Muscle of leg (tissue), 11 donors: ENCODE results near the gene UBR3. TPM values are rescaled to one million over a fixed set of nuclear protein-coding genes. Genes with fewer than 3 reads are reported as not detected.

Source experiments
- DNase-seq: peaks from one replicate; pipeline ENCODE4 v3.0.0; 2013
- H3K27ac ChIP-seq: one replicate; pipeline ENCODE4 v1.5.1; 2013; ENCODE audit warnings: mild to moderate bottlenecking, low read length, control low read depth
- H3K27me3 ChIP-seq: one replicate; pipeline ENCODE4 v1.6.1; 2013; ENCODE audit warnings: low read length; ENCODE audit not compliant: control insufficient read depth, insufficient read depth
- H3K36me3 ChIP-seq: one replicate; pipeline ENCODE4 v1.6.1; 2013; ENCODE audit warnings: low read length; ENCODE audit not compliant: control insufficient read depth, insufficient read depth
- H3K4me1 ChIP-seq: one replicate; pipeline ENCODE4 v1.6.1; 2013; ENCODE audit warnings: low read length; ENCODE audit not compliant: control insufficient read depth, insufficient read depth
- H3K4me3 ChIP-seq: one replicate; pipeline ENCODE4 v1.5.1; 2013; ENCODE audit warnings: low read length, control low read depth
- H3K9me3 ChIP-seq: replicated peaks from 2 replicates; pipeline ENCODE4 v1.6.1; 2013; ENCODE audit warnings: low read depth, low read length; ENCODE audit not compliant: control insufficient read depth
- WGBS: methylation state at CpG from one replicate; pipeline ENCODE4 v1.1.5; 2013; ENCODE audit warnings: missing lambda C conversion rate; ENCODE audit not compliant: insufficient coverage; 5-methylcytosine and 5-hydroxymethylcytosine counted together
- polyA plus RNA-seq, 8 donors: library from polyadenylated mRNA; unstranded; fragments of 120-200 nt; gene quantifications; one replicate each; pipeline versions ENCODE4 v1.2.1 to v1.2.3, GENCODE V29; 2013; ENCODE audit warnings: inconsistent platforms in 1 of 8, low replicate concordance in 1 of 8; ENCODE audit not compliant: insufficient read length in 8 of 8, insufficient read depth in 1 of 8
- total RNA-seq: library from RNA; stranded (reverse); fragments of 120-200 nt; gene quantifications from one replicate; pipeline ENCODE4 v1.2.4, GENCODE V29; 2013

UBR3 gene
- total and polyA plus RNA-seq, 9 donors: 30.3 to 52.8 (median 39.7) TPM

DNA sequence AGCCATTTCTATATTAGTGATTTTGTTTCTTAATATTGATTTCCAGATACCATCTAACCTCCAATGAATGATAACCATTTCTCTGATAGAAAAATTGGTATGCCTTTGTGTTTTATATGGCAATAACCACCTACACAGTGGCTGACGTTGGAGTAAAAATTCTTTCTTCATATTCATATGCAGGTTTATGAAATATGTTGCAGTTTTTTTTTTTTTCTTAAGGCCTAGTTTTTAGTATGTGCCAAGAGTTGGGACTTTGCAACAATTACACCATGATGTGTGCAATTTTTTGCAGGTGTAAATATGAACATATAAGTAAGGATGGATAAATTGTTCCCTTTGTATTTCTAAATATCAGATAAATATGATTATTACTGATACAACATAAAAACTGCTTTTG lies 187.5 kb downstream of the UBR3 start:
- Histone ChIP-seq H3K36me3 (peaks cover 4% of the 10 kb centered on the region), H3K9me3 (no peaks in the 10 kb centered on the region), H3K27me3 (no peaks in the 10 kb centered on the region), H3K4me1 (peaks cover 2% of the 10 kb centered on the region), H3K27ac (no peak overlapping the region), H3K4me3 (no peak overlapping the region)
- DNase-seq: no peak
- WGBS: no CpG with 5 or more reads among the region's 1 CpG

- H3K27ac ChIP-seq: no peak overlapping the region
- DNase-seq: peak; percentile 87
- no peak overlapping the region for H3K4me3 ChIP-seq
- H3K9me3 ChIP-seq: no peaks in the 10 kb centered on the region
- H3K4me1 ChIP-seq: peaks cover 2% of the 10 kb centered on the region
- peaks cover 2% of the 10 kb centered on the region for H3K36me3 ChIP-seq
- 70% methylated on average over 2 of the region's 4 CpGs for WGBS
- H3K27me3 ChIP-seq: no peaks in the 10 kb centered on the region
These were observed 190.7 kb downstream of the UBR3 start for GRCh38 chr2:170017860-170018532.

DNA sequence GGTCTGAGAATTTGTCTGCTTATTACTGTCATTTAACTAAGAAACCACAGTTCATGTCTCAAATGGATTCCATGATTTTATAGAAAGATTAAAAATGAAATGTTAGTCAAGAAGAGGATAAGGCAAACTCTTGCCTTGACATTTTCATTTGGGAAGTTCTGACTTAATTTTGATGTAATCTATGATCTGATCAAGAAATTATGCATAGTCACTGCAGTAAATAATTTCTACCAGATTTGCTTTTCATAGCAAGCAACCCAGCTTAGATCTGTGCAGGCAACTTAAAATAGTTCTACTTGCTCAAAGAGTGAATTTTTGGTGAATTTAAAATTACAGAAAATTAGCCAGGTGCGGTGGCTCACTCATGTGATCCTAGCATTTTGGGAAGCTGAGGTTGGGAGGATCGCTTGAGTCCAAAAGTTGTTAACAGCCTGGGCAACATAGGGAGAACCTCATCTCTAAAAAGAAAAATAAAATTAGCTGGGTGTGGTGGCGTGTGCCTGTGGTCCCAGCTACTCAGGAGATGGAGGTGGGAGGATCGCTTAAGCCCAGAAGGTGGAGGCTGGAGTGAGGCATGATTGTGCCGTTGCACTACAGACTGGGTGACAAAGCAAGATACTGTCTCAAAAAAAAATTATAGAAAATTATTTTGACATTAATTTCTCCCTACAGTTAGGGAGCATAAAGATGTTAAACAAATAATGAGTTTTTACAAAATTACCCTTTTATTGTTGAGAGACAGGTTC lies 192.0 kb downstream of the UBR3 start:
- 100% methylated on average over 3 of the region's 5 CpGs for WGBS
- Histone ChIP-seq H3K36me3 (no peaks in the 10 kb centered on the region), H3K27ac (no peak overlapping the region), H3K4me1 (peaks cover 2% of the 10 kb centered on the region), H3K4me3 (no peak overlapping the region), H3K27me3 (no peaks in the 10 kb centered on the region), H3K9me3 (no peaks in the 10 kb centered on the region)
- DNase-seq: no peak

GRCh38 chr2:170020777-170021176 lies 193.5 kb downstream of the UBR3 start:
- no peaks in the 10 kb centered on the region for H3K27me3 ChIP-seq
- WGBS: no CpG with 5 or more reads among the region's 1 CpG
- no peak overlapping the region for H3K4me3 ChIP-seq
- no peak overlapping the region for H3K27ac ChIP-seq
- H3K36me3 ChIP-seq: no peaks in the 10 kb centered on the region
- no peak for DNase-seq
- no peaks in the 10 kb centered on the region for H3K9me3 ChIP-seq
- H3K4me1 ChIP-seq: peaks cover 2% of the 10 kb centered on the region

- H3K9me3 ChIP-seq: no peaks in the 10 kb centered on the region
- no peak overlapping the region for H3K4me3 ChIP-seq
- no peaks in the 10 kb centered on the region for H3K27me3 ChIP-seq
- peak; percentile 67 for DNase-seq
- no peaks in the 10 kb centered on the region for H3K36me3 ChIP-seq
- no peak overlapping the region for H3K27ac ChIP-seq
- H3K4me1 ChIP-seq: peaks cover 2% of the 10 kb centered on the region
These were observed 195.4 kb downstream of the UBR3 start for GRCh38 chr2:170022692-170023091.

- Histone ChIP-seq H3K27me3 (no peaks in the 10 kb centered on the region), H3K9me3 (no peaks in the 10 kb centered on the region), H3K4me1 (no peaks in the 10 kb centered on the region), H3K36me3 (no peaks in the 10 kb centered on the region), H3K4me3 (no peak overlapping the region), H3K27ac (no peak overlapping the region)
- no peak for DNase-seq
- 86% methylated on average over 1 of the region's 1 CpG for WGBS
These were observed 197.5 kb downstream of the UBR3 start for GRCh38 chr2:170024721-170025120.

DNA sequence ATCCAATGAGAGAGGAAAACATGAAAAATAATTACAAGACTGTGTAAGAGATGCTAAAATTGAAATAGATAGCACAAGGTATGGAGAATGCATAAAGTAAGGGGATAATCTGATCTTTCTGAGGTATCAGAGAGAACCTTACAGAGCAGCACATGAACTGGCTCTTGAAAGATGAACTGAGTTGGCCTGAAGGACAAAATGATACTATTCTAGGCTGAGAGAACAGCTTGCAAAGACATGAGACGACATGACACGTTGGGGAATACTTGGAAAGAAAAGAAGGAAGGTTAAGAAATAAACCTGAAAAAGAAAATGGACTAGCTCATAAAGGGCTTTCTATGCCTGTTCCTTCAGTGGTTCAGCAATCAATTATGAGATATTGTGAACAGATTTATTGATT lies 198.0 kb downstream of the UBR3 start:
- Histone ChIP-seq H3K27me3 (no peaks in the 10 kb centered on the region), H3K36me3 (peaks cover 2% of the 10 kb centered on the region), H3K4me1 (no peaks in the 10 kb centered on the region), H3K27ac (no peak overlapping the region), H3K4me3 (no peak overlapping the region), H3K9me3 (peaks cover 2% of the 10 kb centered on the region)
- 85% methylated on average over 2 of the region's 2 CpGs for WGBS
- no peak for DNase-seq

DNA sequence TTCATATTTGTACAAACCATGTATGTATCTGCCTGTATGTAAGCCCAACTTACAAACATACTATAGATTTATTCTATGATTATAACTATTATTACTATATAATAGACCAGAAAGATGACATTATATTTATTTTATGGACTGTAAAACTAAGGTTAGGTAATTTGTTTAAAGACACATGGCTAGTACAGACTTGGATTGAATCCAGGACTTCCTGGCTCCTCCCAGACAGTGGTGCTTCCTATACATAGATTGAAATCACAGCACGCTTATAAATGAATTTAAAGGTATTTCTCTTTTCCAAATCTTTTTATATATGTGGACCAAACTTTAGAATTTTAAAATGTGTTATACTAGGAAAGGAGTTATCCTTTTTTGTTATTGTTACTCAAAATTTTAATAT lies 199.1 kb downstream of the UBR3 start:
- Histone ChIP-seq H3K4me1 (no peaks in the 10 kb centered on the region), H3K9me3 (peaks cover 5% of the 10 kb centered on the region), H3K27ac (no peak overlapping the region), H3K36me3 (peaks cover 5% of the 10 kb centered on the region), H3K27me3 (no peaks in the 10 kb centered on the region), H3K4me3 (no peak overlapping the region)
- DNase-seq: no peak
- WGBS: no CpG with 5 or more reads among the region's 1 CpG

- Histone ChIP-seq H3K27ac (no peak overlapping the region), H3K27me3 (no peaks in the 10 kb centered on the region), H3K4me3 (no peak overlapping the region), H3K36me3 (peaks cover 8% of the 10 kb centered on the region), H3K4me1 (no peaks in the 10 kb centered on the region), H3K9me3 (peaks cover 5% of the 10 kb centered on the region)
- DNase-seq: no peak
These were observed 202.3 kb downstream of the UBR3 start for GRCh38 chr2:170029551-170029950.

DNA sequence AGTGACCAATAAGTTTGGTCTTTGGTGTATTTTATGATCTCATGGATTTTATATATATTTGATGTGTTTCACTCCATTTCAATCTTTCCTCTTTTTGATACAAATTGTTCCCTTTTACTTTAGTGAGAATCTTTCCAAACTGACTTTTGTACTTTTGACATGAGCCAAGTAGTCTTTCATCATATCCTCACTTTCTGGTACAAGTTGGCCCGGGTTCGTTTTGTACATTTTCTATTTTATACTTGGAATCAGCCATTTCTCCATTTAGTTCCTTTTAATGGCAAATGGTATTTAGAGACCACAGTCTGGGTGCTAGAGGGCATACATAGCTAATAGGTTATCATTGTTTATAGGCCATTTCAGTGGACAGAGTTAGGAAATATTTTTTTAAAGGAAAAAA lies 202.8 kb downstream of the UBR3 start:
- DNase-seq: no peak
- no peaks in the 10 kb centered on the region for H3K4me1 ChIP-seq
- no peak overlapping the region for H3K27ac ChIP-seq
- H3K36me3 ChIP-seq: peaks cover 8% of the 10 kb centered on the region
- no peaks in the 10 kb centered on the region for H3K27me3 ChIP-seq
- H3K9me3 ChIP-seq: peaks cover 5% of the 10 kb centered on the region
- WGBS: no CpG with 5 or more reads among the region's 2 CpGs
- no peak overlapping the region for H3K4me3 ChIP-seq
